K562 (cell line): ENCODE measurements around the gene HMGN2. TPM values are rescaled to one million over a fixed set of nuclear protein-coding genes. Genes with fewer than 3 reads are reported as not detected.

Source experiments
- ASH1L ChIP-seq: fragments of 450-650 bp; IDR thresholded peaks from 2 replicates; pipeline ENCODE4 v1.6.1; 2018; ENCODE audit warnings: borderline replicate concordance, mild to moderate bottlenecking, low read depth; ENCODE audit not compliant: partially characterized antibody
- EWSR1 ChIP-seq: fragments of 450-650 bp; IDR thresholded peaks from 2 replicates; pipeline ENCODE4 v1.6.1; 2018; ENCODE audit warnings: borderline replicate concordance, mild to moderate bottlenecking, low read depth, moderate library complexity; ENCODE audit not compliant: partially characterized antibody
- MAZ ChIP-seq, 2 experiments: fragments of 450-650 bp in 1 of 2; sonication (generic) in 1 of 2; formaldehyde crosslinking; IDR thresholded peaks in 1 of 2; conservative IDR thresholded peaks in 1 of 2; 2 replicates each; pipeline versions ENCODE4 v1.4.0 to v1.5.0; 2020; ENCODE audit warnings: mild to moderate bottlenecking in 1 of 2, missing genetic modification reagents in 1 of 2
- MECOM ChIP-seq: fragments of 250-450 bp; sonication (Bioruptor Pico); IDR thresholded peaks from 2 replicates; pipeline ENCODE4 v1.8.0; 2022; ENCODE audit warnings: inconsistent platforms
- NFE2 ChIP-seq: IDR thresholded peaks from 2 replicates; pipeline ENCODE4 v1.6.1; 2014; ENCODE audit warnings: antibody characterized with exemption, low read depth
- PTRF ChIP-seq: fragments of 450-650 bp; IDR thresholded peaks from 2 replicates; pipeline ENCODE4 v1.6.1; 2016; ENCODE audit warnings: mild to moderate bottlenecking, missing genetic modification characterization, missing compliant biosample characterization
- SLC30A9 ChIP-seq: fragments of 250-450 bp; sonication (Bioruptor Pico); IDR thresholded peaks from 2 replicates; pipeline ENCODE4 v1.8.0; 2022; ENCODE audit warnings: mild to moderate bottlenecking, moderate library complexity
- TBL1XR1 ChIP-seq, 2 experiments: IDR thresholded peaks; 2 replicates each; pipeline ENCODE4 v1.6.1; 2012; ENCODE audit warnings: improper control_type of control experiment in 2 of 2, low read length in 2 of 2, mild to moderate bottlenecking in 1 of 2
- TEAD4 ChIP-seq, 2 experiments: sonication (generic) in 1 of 2; formaldehyde crosslinking in 1 of 2; IDR thresholded peaks; 2 replicates each; pipeline versions ENCODE4 v1.6.1 to v1.8.0; 2012 to 2022; ENCODE audit warnings: borderline replicate concordance in 1 of 2, inconsistent platforms in 1 of 2, low read length in 1 of 2, mild to moderate bottlenecking in 1 of 2, missing genetic modification reagents in 1 of 2
- ZNF3 ChIP-seq: fragments of 250-450 bp; sonication (Bioruptor Pico); IDR thresholded peaks from 2 replicates; pipeline ENCODE4 v1.5.0; 2021; ENCODE audit warnings: mild to moderate bottlenecking, moderate library complexity
- ZNF384 ChIP-seq: IDR thresholded peaks from 2 replicates; pipeline ENCODE4 v1.6.1; 2012; ENCODE audit warnings: low read depth, low read length, improper control_type of control experiment
- ZNF444 ChIP-seq: fragments of 250-450 bp; sonication (Bioruptor Pico); IDR thresholded peaks from 2 replicates; pipeline ENCODE4 v1.4.0; 2020; ENCODE audit warnings: mild to moderate bottlenecking, moderate library complexity
- ZNF76 ChIP-seq: fragments of 250-450 bp; sonication (Bioruptor Pico); IDR thresholded peaks from 2 replicates; pipeline ENCODE4 v1.4.0; 2020; ENCODE audit warnings: mild to moderate bottlenecking, moderate library complexity, borderline replicate concordance
- polyA plus RNA-seq, 8 experiments: library from polyadenylated mRNA; depleted of rRNA in 4 of 8; stranded (reverse) in 5 of 8; unstranded in 3 of 8; fragments of >200 nt; fragmentation: Nextera tagmentation in 2 of 8; fragmentation: Illumina TruSeq in 1 of 8; extraction: Ambion mirVana in 2 of 8; extraction: Trizol in 1 of 8; gene quantifications; 2 replicates each; pipeline versions ENCODE4 v1.2.1 to v1.2.3, GENCODE V29; 2011 to 2014; ENCODE audit warnings: inconsistent platforms in 1 of 8, missing spikeins in 1 of 8
- total RNA-seq, 7 experiments: library from RNA; depleted of rRNA in 6 of 7; stranded (reverse); fragments of >200 nt in 6 of 7; fragmentation: Illumina TruSeq in 2 of 7; extraction: Trizol in 2 of 7; gene quantifications; 2 replicates each; pipeline versions ENCODE4 v1.2.1 to v1.2.3, GENCODE V29; 2011 to 2021; ENCODE audit warnings: low replicate concordance in 1 of 7
- TF ChIP-seq, protein P1 (sequence below): fragments of 250-450 bp; sonication (Bioruptor Pico); IDR thresholded peaks from 2 replicates; pipeline ENCODE4 v1.8.0; 2022; ENCODE audit warnings: moderate library complexity, mild to moderate bottlenecking, inconsistent platforms
- TF ChIP-seq, protein P2 (sequence below): fragments of 450-650 bp; formaldehyde crosslinking; IDR thresholded peaks from 2 replicates; pipeline ENCODE4 v1.4.0; 2022; ENCODE audit warnings: mild to moderate bottlenecking, moderate library complexity
- TF ChIP-seq, protein P3 (sequence below): sonication (generic); formaldehyde crosslinking; IDR thresholded peaks from 2 replicates; pipeline ENCODE4 v1.8.0; 2023; ENCODE audit warnings: mild to moderate bottlenecking, missing genetic modification reagents
- TF ChIP-seq, protein P4 (sequence below): fragments of 450-650 bp; formaldehyde crosslinking; IDR thresholded peaks from 2 replicates; pipeline ENCODE4 v1.4.0; 2020; ENCODE audit warnings: mild to moderate bottlenecking, moderate library complexity
- TF ChIP-seq, protein P5 (sequence below): sonication (generic); IDR thresholded peaks from 2 replicates; pipeline ENCODE4 v1.6.1; 2016

The HMGN2 gene
- total and polyA plus RNA-seq, 9 of the 15 experiments (the other 6 are each of a cell fraction or from before 2014, with no cell fraction given), result 370 to 1,354 (median 965) TPM

DNA sequence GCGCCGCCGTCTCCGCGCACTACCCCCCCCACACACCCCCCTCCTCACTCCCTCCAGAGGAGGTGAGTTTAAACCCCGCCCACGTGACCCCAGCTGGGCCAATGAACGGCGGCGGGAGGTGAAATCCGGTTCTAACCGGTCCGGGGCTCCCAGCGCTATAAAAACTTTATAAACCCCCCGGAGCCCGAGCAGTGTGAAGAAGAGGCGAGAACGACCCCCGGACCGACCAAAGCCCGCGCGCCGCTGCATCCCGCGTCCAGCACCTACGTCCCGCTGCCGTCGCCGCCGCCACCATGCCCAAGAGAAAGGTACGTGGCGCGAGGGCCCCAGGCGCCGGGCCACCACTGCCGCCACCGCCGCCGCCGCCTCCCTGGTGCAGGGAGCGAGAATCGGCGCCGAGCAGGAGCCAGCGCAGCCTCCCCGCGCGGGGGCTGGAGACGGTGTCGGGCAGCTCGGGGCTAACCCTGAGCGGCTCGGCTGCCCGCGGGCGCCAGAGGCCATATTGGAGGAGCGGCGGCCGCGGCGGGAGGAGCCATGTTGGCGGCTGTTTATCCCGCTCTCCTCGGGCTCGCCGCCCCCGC, at the start of gene HMGN2 (continued):
- TF ChIP-seq ZNF384, result peak; percentile 50
- peak; percentile 11; the same call in 1 of the 2 replicates for TF ChIP-seq ZNF444 (CRISPR knock-in tag)
- no peak for TF ChIP-seq PTRF
- TF ChIP-seq, protein P1, sequence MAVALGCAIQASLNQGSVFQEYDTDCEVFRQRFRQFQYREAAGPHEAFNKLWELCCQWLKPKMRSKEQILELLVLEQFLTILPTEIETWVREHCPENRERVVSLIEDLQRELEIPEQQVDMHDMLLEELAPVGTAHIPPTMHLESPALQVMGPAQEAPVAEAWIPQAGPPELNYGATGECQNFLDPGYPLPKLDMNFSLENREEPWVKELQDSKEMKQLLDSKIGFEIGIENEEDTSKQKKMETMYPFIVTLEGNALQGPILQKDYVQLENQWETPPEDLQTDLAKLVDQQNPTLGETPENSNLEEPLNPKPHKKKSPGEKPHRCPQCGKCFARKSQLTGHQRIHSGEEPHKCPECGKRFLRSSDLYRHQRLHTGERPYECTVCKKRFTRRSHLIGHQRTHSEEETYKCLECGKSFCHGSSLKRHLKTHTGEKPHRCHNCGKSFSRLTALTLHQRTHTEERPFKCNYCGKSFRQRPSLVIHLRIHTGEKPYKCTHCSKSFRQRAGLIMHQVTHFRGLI (CRISPR knock-in tag), result no peak
- TF ChIP-seq MAZ (CRISPR knock-in tag; conservative IDR thresholded peaks at IDR 0.05 in 1 of 2, IDR thresholded peaks at IDR 0.05 in 1 of 2), result peak in 1 of 2 experiments; percentile 72; a peak in 3 of 4 replicates
- no peak for TF ChIP-seq ZNF3 (CRISPR knock-in tag)
- TF ChIP-seq, protein P2, sequence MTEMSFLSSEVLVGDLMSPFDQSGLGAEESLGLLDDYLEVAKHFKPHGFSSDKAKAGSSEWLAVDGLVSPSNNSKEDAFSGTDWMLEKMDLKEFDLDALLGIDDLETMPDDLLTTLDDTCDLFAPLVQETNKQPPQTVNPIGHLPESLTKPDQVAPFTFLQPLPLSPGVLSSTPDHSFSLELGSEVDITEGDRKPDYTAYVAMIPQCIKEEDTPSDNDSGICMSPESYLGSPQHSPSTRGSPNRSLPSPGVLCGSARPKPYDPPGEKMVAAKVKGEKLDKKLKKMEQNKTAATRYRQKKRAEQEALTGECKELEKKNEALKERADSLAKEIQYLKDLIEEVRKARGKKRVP (CRISPR knock-in tag), result peak; percentile 45; the same call in 1 of the 2 replicates
- no peak for TF ChIP-seq TBL1XR1 (IDR thresholded peaks at IDR 0.05; ENCODE audit: low read length in 2 of 2)
- 0 out of 2 replicates have a peak, but pooled peaks have one; percentile 72 for TF ChIP-seq ZNF76
- no peak for TF ChIP-seq NFE2
- TF ChIP-seq SLC30A9 (CRISPR knock-in tag), result 0 out of 2 replicates have a peak, but pooled peaks have one; percentile 75
- no peak for TF ChIP-seq ASH1L
- TF ChIP-seq, protein P3, sequence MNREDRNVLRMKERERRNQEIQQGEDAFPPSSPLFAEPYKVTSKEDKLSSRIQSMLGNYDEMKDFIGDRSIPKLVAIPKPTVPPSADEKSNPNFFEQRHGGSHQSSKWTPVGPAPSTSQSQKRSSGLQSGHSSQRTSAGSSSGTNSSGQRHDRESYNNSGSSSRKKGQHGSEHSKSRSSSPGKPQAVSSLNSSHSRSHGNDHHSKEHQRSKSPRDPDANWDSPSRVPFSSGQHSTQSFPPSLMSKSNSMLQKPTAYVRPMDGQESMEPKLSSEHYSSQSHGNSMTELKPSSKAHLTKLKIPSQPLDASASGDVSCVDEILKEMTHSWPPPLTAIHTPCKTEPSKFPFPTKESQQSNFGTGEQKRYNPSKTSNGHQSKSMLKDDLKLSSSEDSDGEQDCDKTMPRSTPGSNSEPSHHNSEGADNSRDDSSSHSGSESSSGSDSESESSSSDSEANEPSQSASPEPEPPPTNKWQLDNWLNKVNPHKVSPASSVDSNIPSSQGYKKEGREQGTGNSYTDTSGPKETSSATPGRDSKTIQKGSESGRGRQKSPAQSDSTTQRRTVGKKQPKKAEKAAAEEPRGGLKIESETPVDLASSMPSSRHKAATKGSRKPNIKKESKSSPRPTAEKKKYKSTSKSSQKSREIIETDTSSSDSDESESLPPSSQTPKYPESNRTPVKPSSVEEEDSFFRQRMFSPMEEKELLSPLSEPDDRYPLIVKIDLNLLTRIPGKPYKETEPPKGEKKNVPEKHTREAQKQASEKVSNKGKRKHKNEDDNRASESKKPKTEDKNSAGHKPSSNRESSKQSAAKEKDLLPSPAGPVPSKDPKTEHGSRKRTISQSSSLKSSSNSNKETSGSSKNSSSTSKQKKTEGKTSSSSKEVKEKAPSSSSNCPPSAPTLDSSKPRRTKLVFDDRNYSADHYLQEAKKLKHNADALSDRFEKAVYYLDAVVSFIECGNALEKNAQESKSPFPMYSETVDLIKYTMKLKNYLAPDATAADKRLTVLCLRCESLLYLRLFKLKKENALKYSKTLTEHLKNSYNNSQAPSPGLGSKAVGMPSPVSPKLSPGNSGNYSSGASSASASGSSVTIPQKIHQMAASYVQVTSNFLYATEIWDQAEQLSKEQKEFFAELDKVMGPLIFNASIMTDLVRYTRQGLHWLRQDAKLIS (CRISPR knock-in tag), result peak; percentile 95
- no peak for TF ChIP-seq MECOM (CRISPR knock-in tag)
- TF ChIP-seq EWSR1, result no peak
- TF ChIP-seq, protein P4, sequence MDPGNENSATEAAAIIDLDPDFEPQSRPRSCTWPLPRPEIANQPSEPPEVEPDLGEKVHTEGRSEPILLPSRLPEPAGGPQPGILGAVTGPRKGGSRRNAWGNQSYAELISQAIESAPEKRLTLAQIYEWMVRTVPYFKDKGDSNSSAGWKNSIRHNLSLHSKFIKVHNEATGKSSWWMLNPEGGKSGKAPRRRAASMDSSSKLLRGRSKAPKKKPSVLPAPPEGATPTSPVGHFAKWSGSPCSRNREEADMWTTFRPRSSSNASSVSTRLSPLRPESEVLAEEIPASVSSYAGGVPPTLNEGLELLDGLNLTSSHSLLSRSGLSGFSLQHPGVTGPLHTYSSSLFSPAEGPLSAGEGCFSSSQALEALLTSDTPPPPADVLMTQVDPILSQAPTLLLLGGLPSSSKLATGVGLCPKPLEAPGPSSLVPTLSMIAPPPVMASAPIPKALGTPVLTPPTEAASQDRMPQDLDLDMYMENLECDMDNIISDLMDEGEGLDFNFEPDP (CRISPR knock-in tag), result peak; percentile 74; the same call in 1 of the 2 replicates
- TF ChIP-seq, protein P5, sequence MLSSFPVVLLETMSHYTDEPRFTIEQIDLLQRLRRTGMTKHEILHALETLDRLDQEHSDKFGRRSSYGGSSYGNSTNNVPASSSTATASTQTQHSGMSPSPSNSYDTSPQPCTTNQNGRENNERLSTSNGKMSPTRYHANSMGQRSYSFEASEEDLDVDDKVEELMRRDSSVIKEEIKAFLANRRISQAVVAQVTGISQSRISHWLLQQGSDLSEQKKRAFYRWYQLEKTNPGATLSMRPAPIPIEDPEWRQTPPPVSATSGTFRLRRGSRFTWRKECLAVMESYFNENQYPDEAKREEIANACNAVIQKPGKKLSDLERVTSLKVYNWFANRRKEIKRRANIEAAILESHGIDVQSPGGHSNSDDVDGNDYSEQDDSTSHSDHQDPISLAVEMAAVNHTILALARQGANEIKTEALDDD, result no peak
- TF ChIP-seq TEAD4 (IDR thresholded peaks at IDR 0.05; ENCODE audit: low read length), result no peak
- no peak for TF ChIP-seq TEAD4 (CRISPR knock-in tag; IDR thresholded peaks at IDR 0.05; ENCODE audit: borderline replicate concordance)
